ENCODE measurements around the gene RASD2.

Gene RASD2

GRCh38 chr22:35517769-35518530, 22.7 kb upstream of the RASD2 start:
- no peak for DNase-seq (ENCODE audit: insufficient read length, low spot score)

GRCh38 chr22:35518811-35519210, 21.8 kb upstream of the RASD2 start:
- DNase-seq (ENCODE audit: insufficient read length, low spot score) (no peak), FAIRE-seq (no peak)

More at GRCh38 chr22:35517769-35518530, 22.7 kb upstream of the RASD2 start:
- FAIRE-seq, result no peak

- DNase-seq (ENCODE audit: insufficient read length, low spot score), result no peak
- no peak for FAIRE-seq
These were observed 21.2 kb upstream of the RASD2 start for GRCh38 chr22:35519306-35520000.

- FAIRE-seq, result no peak
- no peak for DNase-seq (ENCODE audit: insufficient read length, low spot score)
These were observed 19.0 kb upstream of the RASD2 start for GRCh38 chr22:35521358-35522224.

DNA sequence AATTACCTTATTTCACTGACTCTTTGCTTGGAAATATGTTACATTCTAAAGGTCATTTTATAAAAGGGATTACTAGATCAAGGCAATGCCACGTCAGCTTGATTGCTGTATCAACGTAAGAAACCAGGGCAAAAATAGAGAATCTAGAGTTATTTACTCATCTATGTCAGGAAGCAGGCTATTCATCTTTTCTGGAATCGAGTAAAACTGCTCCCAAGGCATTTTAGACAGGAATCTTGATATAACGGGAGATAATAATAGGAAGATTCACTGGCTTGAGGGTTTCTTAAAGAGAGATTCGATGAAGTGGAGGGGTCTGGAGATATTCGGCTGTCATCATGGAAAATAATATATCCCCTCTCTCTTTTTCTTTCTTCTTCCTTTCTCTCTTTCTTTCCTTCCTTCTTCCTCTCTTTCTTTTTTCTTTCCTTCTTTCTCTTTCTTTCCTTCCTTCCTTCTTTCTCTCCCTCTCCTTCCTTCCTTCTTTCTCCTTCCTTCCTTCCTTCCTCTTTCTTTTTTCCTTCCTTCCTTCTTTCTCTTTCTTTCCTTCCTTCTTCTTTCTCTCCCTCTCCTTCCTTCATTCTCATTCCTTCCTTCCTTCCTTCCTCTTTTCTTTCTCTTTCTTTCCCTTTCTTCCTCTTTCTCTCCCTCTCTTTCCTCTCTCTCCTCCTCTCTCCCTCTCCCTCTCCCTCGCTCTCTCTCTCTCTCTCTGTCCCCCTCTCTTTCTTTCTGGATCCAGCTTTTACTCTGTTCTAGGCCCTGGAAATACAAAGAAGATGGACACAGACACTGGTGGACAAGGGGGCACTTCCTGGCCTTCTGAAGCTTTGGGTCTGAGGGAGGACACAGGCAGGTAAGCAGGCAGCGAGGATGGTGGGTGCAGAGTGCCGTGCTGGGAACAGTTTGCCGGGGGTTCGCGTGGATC, 18.1 kb upstream of the RASD2 start:
- DNase-seq (ENCODE audit: insufficient read length, low spot score) (no peak), FAIRE-seq (no peak)

- DNase-seq (ENCODE audit: insufficient read length, low spot score) (no peak), FAIRE-seq (no peak)
These were observed 17.3 kb upstream of the RASD2 start for GRCh38 chr22:35523167-35523947.

DNA sequence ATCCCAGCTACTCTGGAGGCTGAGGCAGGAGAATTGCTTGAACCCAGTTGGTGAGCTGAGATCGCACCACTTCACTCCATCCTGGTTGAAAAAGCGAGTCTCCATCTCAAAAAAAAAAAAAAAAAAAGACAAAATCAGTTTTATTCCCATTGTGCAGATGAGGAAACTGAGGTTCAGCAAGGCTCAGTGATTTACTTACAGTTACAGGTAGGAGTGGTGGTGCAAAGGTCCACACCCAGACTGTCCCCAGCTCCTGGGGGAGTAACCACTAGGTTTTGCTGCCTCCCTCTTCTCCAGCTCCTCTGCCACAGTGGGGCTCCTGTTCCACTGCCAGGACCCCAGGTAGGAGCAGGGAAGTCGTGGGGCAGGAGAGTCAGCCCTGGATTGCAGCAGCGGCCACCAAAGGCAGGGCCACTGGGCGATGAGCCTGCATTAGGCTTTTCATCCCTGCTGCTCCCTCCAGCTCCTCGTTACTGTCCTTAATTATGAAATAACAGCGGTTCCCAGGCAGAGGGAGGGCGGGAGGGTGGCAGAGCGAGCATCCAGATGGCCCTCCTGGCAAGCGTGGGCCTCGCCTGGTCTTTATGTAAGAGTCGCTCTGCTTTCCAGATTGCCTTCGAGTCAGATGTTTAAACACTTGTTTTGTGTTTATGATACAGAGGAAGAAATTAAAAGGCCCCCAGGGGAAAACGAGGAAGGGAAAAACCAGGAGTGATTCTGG, 15.5 kb upstream of the RASD2 start:
- no peak for DNase-seq (ENCODE audit: insufficient read length, low spot score)
- no peak for FAIRE-seq

DNA sequence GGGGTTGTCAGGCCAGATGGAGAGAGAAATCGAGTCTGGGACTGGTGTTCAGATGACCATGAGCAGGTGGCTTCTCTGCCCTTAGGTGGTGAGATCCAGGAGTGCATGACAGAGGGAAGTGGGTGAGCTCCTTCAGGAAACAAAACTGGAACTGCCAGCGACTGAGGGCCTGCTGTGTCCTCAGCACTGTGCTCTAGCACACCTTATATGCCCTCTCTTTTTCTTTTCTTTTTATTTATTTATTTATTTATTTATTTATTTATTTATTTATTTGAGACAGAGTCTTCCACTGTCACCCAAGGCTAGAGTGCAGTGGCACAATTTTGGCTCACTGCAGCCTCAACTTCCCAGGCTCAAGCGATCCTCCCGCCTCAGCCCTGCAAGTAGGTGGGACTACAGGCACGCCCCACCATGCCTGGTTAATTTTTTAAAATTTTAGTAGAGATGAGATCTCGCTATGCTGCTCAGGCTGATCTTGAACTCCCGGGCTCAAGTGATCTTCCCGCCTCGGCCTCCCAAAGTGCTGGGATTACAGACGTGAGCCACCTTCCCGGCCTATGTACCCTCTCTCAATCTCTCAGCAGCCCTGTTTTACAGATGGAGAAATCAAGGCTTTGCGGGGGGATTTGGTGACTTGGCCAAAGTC, 14.8 kb upstream of the RASD2 start:
- FAIRE-seq, result no peak

GRCh38 chr22:35526333-35526979, 14.2 kb upstream of the RASD2 start:
- DNase-seq (ENCODE audit: insufficient read length, low spot score), result no peak
- no peak for FAIRE-seq

More for the DNA sequence above, 14.8 kb upstream of the RASD2 start:
- DNase-seq (ENCODE audit: insufficient read length, low spot score), result no peak

DNA sequence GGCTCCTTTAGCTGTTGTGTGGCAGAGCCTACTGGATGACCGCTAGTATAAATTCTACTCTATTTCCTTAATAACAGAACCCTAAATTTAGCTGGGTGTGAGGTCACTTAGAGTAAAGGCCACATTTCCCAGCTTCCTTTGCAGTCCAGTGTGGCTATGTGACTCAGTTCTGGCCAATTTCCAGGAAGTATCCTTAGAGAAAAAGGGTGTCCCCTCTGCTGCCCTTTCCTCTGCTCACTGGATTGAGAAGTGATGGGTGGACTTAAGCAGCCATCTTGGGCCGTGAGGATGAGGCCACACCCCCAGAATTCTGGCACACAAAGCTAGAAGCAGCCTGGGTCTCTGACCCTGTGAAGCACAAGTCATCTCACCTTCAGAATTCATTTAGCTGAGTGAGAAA, 11.7 kb upstream of the RASD2 start:
- FAIRE-seq, result no peak
- no peak for DNase-seq (ENCODE audit: insufficient read length, low spot score)

DNA sequence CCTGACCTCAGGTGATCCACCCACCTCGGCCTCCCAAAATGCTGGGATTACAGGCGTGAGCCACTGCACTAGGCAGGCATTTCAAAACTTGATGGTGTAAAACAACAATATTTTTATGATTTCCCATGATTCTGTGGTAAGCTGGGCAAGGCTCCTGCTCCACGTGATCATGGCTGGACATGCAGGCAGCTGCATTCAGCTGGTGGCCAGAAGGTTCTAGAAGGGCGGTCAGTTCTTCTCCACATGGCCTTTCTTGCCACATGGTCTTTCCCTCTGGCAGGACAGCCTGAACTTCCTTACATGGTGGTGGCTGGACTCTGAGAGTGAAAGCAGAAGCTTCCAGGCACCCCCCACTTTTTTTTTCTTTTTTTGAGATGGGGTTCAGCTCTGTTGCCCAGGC, 9.9 kb upstream of the RASD2 start:
- DNase-seq (ENCODE audit: insufficient read length, low spot score) (no peak), FAIRE-seq (no peak)

DNA sequence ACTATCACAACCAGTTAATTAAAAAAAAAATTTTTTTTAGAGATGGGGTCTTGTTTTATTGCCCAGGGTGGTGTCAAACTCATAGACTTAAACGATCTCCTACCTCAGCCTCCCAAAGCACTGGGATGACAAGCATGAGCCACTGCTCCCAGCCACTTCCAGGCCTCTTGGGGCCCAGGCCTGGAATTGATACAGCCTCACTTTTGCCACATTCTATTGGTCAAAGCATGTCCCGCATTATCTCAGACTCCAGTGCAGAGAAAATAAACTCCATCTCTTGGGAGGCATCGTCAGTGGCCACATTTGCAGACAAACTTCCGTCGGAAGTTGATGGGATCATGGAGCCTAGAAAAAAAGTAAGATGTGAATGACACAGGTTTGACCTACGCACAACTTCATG, 9.4 kb upstream of the RASD2 start:
- no peak for FAIRE-seq
- no peak for DNase-seq (ENCODE audit: insufficient read length, low spot score)

DNA sequence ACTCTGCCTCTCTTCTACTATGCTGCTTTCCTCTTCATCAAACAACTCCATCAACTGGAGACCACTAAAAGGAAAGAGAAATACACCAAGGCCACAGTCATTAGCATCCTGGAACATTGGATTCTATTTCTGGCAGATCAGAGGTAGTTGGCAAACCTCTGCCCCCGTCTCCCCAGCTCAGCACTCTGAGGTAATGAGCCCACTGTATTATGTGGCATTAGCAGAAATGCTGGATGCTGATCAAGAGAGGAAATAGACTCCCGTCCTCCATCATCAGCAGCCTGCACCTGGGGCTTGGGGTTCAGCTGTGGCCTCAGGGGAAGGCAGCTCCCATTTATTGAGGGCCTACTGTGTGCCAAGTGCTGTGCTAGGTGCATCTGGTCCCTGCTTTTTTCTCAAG, 9.0 kb upstream of the RASD2 start:
- FAIRE-seq, result no peak
- no peak for DNase-seq (ENCODE audit: insufficient read length, low spot score)

- FAIRE-seq (peak; percentile 97), DNase-seq (ENCODE audit: insufficient read length, low spot score) (no peak)
These were observed 7.1 kb upstream of the RASD2 start for GRCh38 chr22:35533365-35534029.

DNA sequence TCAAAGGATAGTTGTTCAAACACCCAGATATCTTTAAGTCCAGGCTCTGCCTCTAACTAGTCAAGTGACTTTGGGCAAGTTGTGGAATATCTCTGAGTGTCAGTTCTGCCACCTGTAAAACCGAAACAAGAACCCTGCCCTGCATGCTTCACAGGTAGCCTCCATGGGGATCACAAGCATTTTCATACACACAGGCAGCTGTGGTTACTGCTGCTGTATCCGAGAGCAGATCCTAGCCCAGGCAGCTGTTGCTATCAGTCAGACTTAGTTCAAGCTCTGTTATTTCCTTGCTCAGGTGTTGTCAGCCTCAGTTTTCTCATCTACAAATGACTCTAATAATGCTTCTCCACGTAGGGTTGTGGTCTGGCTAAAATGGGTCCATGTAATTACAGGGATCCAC, 6.5 kb upstream of the RASD2 start:
- DNase-seq (ENCODE audit: insufficient read length, low spot score), result no peak
- FAIRE-seq, result no peak

- no peak for FAIRE-seq
- DNase-seq (ENCODE audit: insufficient read length, low spot score), result no peak
These were observed 3.4 kb upstream of the RASD2 start for GRCh38 chr22:35537232-35537631.

DNA sequence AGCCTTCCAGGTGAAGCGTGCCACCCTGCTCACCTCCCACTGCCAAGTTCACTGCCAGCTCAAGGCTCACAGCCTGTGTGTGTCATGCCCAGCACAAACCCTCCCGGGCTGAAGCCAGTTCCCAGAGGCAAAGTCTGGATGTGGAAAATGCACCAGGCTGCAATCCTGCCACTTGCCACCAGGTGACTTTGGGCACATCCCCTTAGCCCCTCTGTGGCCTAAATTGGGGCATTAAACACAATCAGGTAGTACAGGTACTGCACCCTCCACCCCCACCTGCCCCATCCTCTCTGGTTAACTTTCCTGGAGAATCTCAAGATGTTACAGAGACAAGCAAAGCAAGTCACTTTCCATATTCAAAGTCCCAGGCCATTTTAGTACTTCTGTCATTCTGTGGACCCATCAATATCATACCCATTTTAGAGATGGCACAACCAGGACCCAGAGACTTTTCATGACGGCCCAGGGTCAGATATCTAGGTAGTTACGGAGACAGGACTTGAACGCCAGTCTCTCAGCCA, 1.8 kb upstream of the RASD2 start:
- DNase-seq (ENCODE audit: insufficient read length, low spot score) (no peak), FAIRE-seq (no peak)

Data from HTR-8/SVneo (cell line).